ENCODE results near the gene NPY2R.
A peak's percentile ranks its signal among the peaks of the same experiment; 100 is the strongest.

The NPY2R gene

DNA sequence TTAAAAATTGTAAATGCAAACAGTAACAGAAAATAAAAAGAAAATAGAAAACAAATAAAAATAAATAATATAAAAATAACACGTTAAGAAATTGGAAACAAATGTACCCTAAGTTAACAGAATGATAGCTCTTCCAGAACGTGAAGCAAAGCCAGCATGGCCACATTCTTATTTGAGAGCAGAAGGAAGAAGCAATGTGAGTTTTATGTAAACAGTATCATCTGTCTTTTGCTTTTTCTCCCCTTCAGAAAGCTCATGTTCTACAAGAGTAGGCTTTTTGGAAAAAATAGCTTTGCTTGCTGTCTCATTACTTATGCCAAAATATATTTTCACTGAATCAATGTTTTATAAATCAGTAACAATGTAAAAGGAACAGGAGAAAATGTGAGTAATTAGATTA lies 18.7 kb downstream of the NPY2R start:
- no peak for ATAC-seq
- no peak for TF ChIP-seq ZFP3 (CRISPR knock-in tag; IDR thresholded peaks at IDR 0.05)
- TF ChIP-seq ZNF565 (CRISPR knock-in tag; conservative IDR thresholded peaks at IDR 0.05; ENCODE audit: low read depth) = no peak
- no peak for TF ChIP-seq CSDC2 (CRISPR knock-in tag; IDR thresholded peaks at IDR 0.05)
- TF ChIP-seq SNAI2 (CRISPR knock-in tag; IDR thresholded peaks at IDR 0.05) = no peak
- TF ChIP-seq ZC3H10 (CRISPR knock-in tag; IDR thresholded peaks at IDR 0.05) = no peak
- no peak for TF ChIP-seq ESRRG (CRISPR knock-in tag; IDR thresholded peaks at IDR 0.05)
- TF ChIP-seq, protein P1, sequence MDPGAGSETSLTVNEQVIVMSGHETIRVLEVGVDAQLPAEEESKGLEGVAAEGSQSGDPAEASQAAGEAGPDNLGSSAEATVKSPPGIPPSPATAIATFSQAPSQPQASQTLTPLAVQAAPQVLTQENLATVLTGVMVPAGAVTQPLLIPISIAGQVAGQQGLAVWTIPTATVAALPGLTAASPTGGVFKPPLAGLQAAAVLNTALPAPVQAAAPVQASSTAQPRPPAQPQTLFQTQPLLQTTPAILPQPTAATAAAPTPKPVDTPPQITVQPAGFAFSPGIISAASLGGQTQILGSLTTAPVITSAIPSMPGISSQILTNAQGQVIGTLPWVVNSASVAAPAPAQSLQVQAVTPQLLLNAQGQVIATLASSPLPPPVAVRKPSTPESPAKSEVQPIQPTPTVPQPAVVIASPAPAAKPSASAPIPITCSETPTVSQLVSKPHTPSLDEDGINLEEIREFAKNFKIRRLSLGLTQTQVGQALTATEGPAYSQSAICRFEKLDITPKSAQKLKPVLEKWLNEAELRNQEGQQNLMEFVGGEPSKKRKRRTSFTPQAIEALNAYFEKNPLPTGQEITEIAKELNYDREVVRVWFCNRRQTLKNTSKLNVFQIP (CRISPR knock-in tag; IDR thresholded peaks at IDR 0.05; ENCODE audit: borderline replicate concordance, low read depth) = no peak
- no peak for TF ChIP-seq GLIS3 (CRISPR knock-in tag; IDR thresholded peaks at IDR 0.05)
- no peak for TF ChIP-seq ISL1 (CRISPR knock-in tag; IDR thresholded peaks at IDR 0.05)
- no peak for TF ChIP-seq ZFP30 (CRISPR knock-in tag; IDR thresholded peaks at IDR 0.05)
- TF ChIP-seq BACH2 (CRISPR knock-in tag; IDR thresholded peaks at IDR 0.05; ENCODE audit: borderline replicate concordance) = no peak

DNA sequence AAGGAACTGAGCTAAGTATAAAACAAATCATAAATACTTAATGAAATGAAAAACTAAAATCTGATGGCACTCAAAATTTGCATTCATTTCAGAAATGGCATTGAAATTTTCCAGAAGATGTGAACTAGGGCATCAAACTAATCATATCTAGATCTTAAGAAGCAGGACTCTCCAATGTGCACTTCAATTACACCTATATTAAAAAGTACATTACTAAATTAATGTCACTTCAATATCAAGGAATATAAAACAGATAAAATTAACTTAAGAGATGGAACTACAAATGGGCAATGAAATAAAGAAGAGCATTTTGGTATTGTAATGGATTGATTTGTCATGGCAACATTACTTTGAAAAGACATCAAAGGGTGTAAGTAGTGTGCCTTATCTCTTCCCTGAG lies 20.3 kb downstream of the NPY2R start:
- TF ChIP-seq GLIS3 (CRISPR knock-in tag; IDR thresholded peaks at IDR 0.05) (no peak), OSR1 (CRISPR knock-in tag; IDR thresholded peaks at IDR 0.05) (no peak), ISL1 (CRISPR knock-in tag; IDR thresholded peaks at IDR 0.05) (peak; percentile 92)
- no peak for ATAC-seq

DNA sequence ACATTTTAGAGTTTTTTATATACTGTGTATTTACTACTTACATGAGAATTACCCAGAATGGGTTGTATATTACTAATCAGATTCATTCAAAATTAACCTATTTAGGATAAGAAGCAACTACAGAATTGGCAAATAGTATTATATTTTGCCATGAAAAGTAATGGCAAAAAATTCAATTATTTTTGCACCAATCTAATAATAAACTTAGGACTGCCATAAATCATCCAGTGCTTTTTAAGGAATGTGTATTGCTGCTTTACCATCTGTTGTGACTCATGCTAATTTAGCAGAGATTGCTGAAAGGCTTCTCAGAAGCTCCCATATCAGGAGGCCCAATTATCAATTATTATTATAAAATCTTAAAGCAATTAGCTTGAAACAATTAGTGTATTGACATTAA lies 24.0 kb downstream of the NPY2R start:
- TF ChIP-seq, protein P2, sequence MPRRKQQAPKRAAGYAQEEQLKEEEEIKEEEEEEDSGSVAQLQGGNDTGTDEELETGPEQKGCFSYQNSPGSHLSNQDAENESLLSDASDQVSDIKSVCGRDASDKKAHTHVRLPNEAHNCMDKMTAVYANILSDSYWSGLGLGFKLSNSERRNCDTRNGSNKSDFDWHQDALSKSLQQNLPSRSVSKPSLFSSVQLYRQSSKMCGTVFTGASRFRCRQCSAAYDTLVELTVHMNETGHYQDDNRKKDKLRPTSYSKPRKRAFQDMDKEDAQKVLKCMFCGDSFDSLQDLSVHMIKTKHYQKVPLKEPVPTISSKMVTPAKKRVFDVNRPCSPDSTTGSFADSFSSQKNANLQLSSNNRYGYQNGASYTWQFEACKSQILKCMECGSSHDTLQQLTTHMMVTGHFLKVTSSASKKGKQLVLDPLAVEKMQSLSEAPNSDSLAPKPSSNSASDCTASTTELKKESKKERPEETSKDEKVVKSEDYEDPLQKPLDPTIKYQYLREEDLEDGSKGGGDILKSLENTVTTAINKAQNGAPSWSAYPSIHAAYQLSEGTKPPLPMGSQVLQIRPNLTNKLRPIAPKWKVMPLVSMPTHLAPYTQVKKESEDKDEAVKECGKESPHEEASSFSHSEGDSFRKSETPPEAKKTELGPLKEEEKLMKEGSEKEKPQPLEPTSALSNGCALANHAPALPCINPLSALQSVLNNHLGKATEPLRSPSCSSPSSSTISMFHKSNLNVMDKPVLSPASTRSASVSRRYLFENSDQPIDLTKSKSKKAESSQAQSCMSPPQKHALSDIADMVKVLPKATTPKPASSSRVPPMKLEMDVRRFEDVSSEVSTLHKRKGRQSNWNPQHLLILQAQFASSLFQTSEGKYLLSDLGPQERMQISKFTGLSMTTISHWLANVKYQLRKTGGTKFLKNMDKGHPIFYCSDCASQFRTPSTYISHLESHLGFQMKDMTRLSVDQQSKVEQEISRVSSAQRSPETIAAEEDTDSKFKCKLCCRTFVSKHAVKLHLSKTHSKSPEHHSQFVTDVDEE (CRISPR knock-in tag; IDR thresholded peaks at IDR 0.05) = no peak
- TF ChIP-seq ZNF565 (CRISPR knock-in tag; conservative IDR thresholded peaks at IDR 0.05; ENCODE audit: low read depth) (no peak), ZFP3 (CRISPR knock-in tag; IDR thresholded peaks at IDR 0.05) (0 out of 2 replicates have a peak, but pooled peaks have one; percentile 15), ISL1 (CRISPR knock-in tag; IDR thresholded peaks at IDR 0.05) (peak; percentile 92), ZNF8 (CRISPR knock-in tag; IDR thresholded peaks at IDR 0.05) (no peak), TCF4 (CRISPR knock-in tag; IDR thresholded peaks at IDR 0.05; ENCODE audit: borderline replicate concordance) (0 out of 2 replicates have a peak, but pooled peaks have one; percentile 15), ZNF70 (CRISPR knock-in tag; IDR thresholded peaks at IDR 0.05) (no peak)
- TF ChIP-seq, protein P3, sequence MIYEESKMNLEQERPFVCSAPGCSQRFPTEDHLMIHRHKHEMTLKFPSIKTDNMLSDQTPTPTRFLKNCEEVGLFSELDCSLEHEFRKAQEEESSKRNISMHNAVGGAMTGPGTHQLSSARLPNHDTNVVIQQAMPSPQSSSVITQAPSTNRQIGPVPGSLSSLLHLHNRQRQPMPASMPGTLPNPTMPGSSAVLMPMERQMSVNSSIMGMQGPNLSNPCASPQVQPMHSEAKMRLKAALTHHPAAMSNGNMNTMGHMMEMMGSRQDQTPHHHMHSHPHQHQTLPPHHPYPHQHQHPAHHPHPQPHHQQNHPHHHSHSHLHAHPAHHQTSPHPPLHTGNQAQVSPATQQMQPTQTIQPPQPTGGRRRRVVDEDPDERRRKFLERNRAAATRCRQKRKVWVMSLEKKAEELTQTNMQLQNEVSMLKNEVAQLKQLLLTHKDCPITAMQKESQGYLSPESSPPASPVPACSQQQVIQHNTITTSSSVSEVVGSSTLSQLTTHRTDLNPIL (CRISPR knock-in tag; IDR thresholded peaks at IDR 0.05; ENCODE audit: low read depth) = 0 out of 2 replicates have a peak, but pooled peaks have one; percentile 38
- no peak for ATAC-seq

DNA sequence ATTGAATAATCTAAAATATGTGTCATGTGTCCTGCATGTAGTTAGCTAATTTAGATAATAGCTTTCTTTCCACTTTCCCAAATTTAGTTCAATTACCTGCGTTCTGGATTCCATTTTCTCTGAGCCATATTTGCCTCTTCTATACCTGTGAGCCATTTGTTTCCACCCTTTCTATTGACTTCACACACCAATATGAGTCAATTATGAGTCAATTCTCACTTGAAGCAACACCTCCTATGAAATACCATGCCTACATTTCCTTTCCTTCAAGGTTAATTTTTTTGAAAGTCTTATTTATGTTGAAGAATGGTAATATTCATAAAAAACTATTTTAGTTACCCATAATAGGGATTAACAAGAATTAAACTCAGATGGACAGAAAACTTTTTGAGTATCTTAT lies 25.8 kb downstream of the NPY2R start:
- ATAC-seq = no peak
- TF ChIP-seq, protein P3 (CRISPR knock-in tag; IDR thresholded peaks at IDR 0.05; ENCODE audit: low read depth) = no peak
- TF ChIP-seq ZNF8 (CRISPR knock-in tag; IDR thresholded peaks at IDR 0.05) = no peak
- TF ChIP-seq ISL1 (CRISPR knock-in tag; IDR thresholded peaks at IDR 0.05) = no peak
- TF ChIP-seq TCF4 (CRISPR knock-in tag; IDR thresholded peaks at IDR 0.05; ENCODE audit: borderline replicate concordance) = no peak
- TF ChIP-seq GLIS3 (CRISPR knock-in tag; IDR thresholded peaks at IDR 0.05) = no peak
- TF ChIP-seq CSDC2 (CRISPR knock-in tag; IDR thresholded peaks at IDR 0.05) = no peak
- no peak for TF ChIP-seq ZC3H10 (CRISPR knock-in tag; IDR thresholded peaks at IDR 0.05)
- TF ChIP-seq, protein P1 (CRISPR knock-in tag; IDR thresholded peaks at IDR 0.05; ENCODE audit: borderline replicate concordance, low read depth) = no peak
- TF ChIP-seq ESRRG (CRISPR knock-in tag; IDR thresholded peaks at IDR 0.05) = no peak

Data from SK-N-SH treated with all-trans-retinoic acid at 6 μM for 48 hours (cell line).